HCT116 (cell line): ENCODE data around the gene DENND4C.

ENCODE experiments used
- EZH2 ChIP-seq: fragments of 200-600 bp; sonication (generic); IDR thresholded peaks from 2 replicates; pipeline ENCODE4 v1.6.1; 2017; ENCODE audit warnings: antibody characterized with exemption, mixed run types
- POLR2A ChIP-seq: IDR thresholded peaks from 2 replicates; pipeline ENCODE4 v1.7.0; 2011; ENCODE audit warnings: borderline replicate concordance; ENCODE audit not compliant: insufficient read depth, insufficient read length; ENCODE audit errors: extremely low read depth
- TF ChIP-seq, protein P1 (sequence below), 3 experiments: fragments of 200-600 bp in 1 of 3; sonication (generic) in 1 of 3; IDR thresholded peaks in 2 of 3; conservative IDR thresholded peaks in 1 of 3; 2 replicates each; pipeline ENCODE4 v1.5.1; 2012 to 2017; ENCODE audit warnings: low read depth in 2 of 3, low read length in 2 of 3, antibody characterized with exemption in 1 of 3, borderline replicate concordance in 1 of 3, control low read depth in 1 of 3, mild to moderate bottlenecking in 1 of 3, mixed read lengths in 1 of 3, mixed run types in 1 of 3, moderate library complexity in 1 of 3; ENCODE audit not compliant: insufficient read depth in 1 of 3

DNA sequence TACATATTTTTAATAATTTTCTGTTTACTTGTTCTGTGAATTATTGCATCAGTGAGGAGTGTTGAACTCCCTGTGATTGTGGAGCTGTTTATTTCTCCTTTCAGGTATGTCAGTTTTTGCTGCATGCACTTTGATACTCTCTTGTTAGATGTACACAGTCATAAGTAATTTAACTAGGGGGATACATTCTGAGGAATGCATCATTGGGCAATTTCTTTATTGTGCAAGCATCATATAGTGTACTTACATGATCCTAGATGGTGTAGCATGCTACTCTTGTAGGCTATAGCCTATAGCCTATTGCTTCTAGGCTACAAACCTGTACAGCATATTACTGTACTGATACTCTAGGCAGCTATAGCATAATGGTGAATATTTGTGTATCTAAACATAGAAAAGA, 9.5 kb downstream of the DENND4C start:
- TF ChIP-seq, protein P1, sequence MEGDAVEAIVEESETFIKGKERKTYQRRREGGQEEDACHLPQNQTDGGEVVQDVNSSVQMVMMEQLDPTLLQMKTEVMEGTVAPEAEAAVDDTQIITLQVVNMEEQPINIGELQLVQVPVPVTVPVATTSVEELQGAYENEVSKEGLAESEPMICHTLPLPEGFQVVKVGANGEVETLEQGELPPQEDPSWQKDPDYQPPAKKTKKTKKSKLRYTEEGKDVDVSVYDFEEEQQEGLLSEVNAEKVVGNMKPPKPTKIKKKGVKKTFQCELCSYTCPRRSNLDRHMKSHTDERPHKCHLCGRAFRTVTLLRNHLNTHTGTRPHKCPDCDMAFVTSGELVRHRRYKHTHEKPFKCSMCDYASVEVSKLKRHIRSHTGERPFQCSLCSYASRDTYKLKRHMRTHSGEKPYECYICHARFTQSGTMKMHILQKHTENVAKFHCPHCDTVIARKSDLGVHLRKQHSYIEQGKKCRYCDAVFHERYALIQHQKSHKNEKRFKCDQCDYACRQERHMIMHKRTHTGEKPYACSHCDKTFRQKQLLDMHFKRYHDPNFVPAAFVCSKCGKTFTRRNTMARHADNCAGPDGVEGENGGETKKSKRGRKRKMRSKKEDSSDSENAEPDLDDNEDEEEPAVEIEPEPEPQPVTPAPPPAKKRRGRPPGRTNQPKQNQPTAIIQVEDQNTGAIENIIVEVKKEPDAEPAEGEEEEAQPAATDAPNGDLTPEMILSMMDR (IDR thresholded peaks at IDR 0.05 in 2 of 3, conservative IDR thresholded peaks at IDR 0.05 in 1 of 3; ENCODE audit: borderline replicate concordance in 1 of 3, insufficient read depth in 1 of 3, low read depth in 2 of 3, low read length in 2 of 3) = no peak
- no peak for TF ChIP-seq POLR2A
- no peak for TF ChIP-seq EZH2
